OCI-LY1 (cell line): ENCODE measurements around the gene ZNF275.

Experiments used
- H2AFZ ChIP-seq: fragments of 200-600 bp; sonication (generic), shearing (Covaris generic); 2 replicates; pipeline ENCODE4 v1.6.0; 2014; ENCODE audit warnings: antibody characterized with exemption, mild to moderate bottlenecking, low read length
- H3F3A ChIP-seq: fragments of 200-600 bp; sonication (generic), shearing (Covaris generic); 2 replicates; pipeline ENCODE4 v1.6.0; 2014; ENCODE audit warnings: mild to moderate bottlenecking, antibody characterized with exemption, low read length, moderate library complexity; ENCODE audit not compliant: insufficient read depth
- H3K27ac ChIP-seq: fragments of 200-600 bp; sonication (generic); 2 replicates; pipeline ENCODE4 v1.5.1; 2014; ENCODE audit warnings: low read length, mixed run types, mild to moderate bottlenecking, low read depth; ENCODE audit not compliant: poor library complexity, severe bottlenecking
- H3K27me3 ChIP-seq: fragments of 200-600 bp; sonication (generic); 2 replicates; pipeline ENCODE4 v1.6.0; 2014; ENCODE audit warnings: antibody characterized with exemption, mild to moderate bottlenecking, low read length, moderate library complexity; ENCODE audit not compliant: insufficient read depth
- H3K36me3 ChIP-seq: fragments of 200-600 bp; sonication (generic); 2 replicates; pipeline ENCODE4 v1.6.1; 2014; ENCODE audit warnings: mild to moderate bottlenecking, antibody characterized with exemption, low read length, moderate library complexity, mixed read lengths; ENCODE audit not compliant: insufficient read depth
- H3K4me1 ChIP-seq: fragments of 200-600 bp; sonication (generic); 2 replicates; pipeline ENCODE4 v1.5.1; 2014; ENCODE audit warnings: mild to moderate bottlenecking, low read length, moderate library complexity; ENCODE audit not compliant: insufficient read depth, severe bottlenecking
- H3K4me2 ChIP-seq: fragments of 200-600 bp; sonication (generic), shearing (Covaris generic); 2 replicates; pipeline ENCODE4 v1.6.1; 2014; ENCODE audit warnings: low read length
- H3K4me3 ChIP-seq: fragments of 200-600 bp; sonication (generic); 2 replicates; pipeline ENCODE4 v1.5.1; 2014; ENCODE audit warnings: low read length, low read depth, mild to moderate bottlenecking, mixed read lengths; ENCODE audit not compliant: poor library complexity, severe bottlenecking
- H3K79me2 ChIP-seq: fragments of 200-600 bp; shearing (Covaris generic); 2 replicates; pipeline ENCODE4 v1.6.1; 2016; ENCODE audit warnings: mixed run types, low read length, mixed read lengths; ENCODE audit not compliant: insufficient read depth
- H3K9ac ChIP-seq: fragments of 200-600 bp; sonication (generic), shearing (Covaris generic); 2 replicates; pipeline ENCODE4 v1.6.1; 2014; ENCODE audit warnings: mild to moderate bottlenecking, low read length, mixed read lengths
- H3K9me2 ChIP-seq: fragments of 200-600 bp; sonication (generic), shearing (Covaris generic); 2 replicates; pipeline ENCODE4 v1.6.1; 2014; ENCODE audit warnings: low read depth, mild to moderate bottlenecking, low read length, mixed read lengths
- H3K9me3 ChIP-seq: fragments of 200-600 bp; shearing (Covaris generic); 2 replicates; pipeline ENCODE4 v1.6.1; 2014; ENCODE audit warnings: low read length, mixed read lengths
- H4K20me1 ChIP-seq: fragments of 200-600 bp; sonication (generic), shearing (Covaris generic); 2 replicates; pipeline ENCODE4 v1.6.0; 2016; ENCODE audit warnings: mild to moderate bottlenecking, low read length; ENCODE audit not compliant: insufficient read depth
- EZH2 ChIP-seq: fragments of 200-600 bp; sonication (generic), shearing (Covaris generic); IDR thresholded peaks from 2 replicates; pipeline ENCODE4 v1.8.0; 2017; ENCODE audit warnings: borderline replicate concordance, mixed run types, mild to moderate bottlenecking, antibody characterized with exemption, low read length, moderate library complexity, mixed read lengths
- TF ChIP-seq, protein P1 (sequence below): fragments of 200-600 bp; sonication (generic), shearing (Covaris generic); IDR thresholded peaks from 2 replicates; pipeline ENCODE4 v1.5.1; 2017; ENCODE audit warnings: mild to moderate bottlenecking, antibody characterized with exemption, low read length, moderate library complexity, mixed read lengths

Gene ZNF275

GRCh38 chrX:153374426-153374825, 40.5 kb downstream of the ZNF275 start:
- H3K27ac ChIP-seq, result no peak overlapping the region
- no peak overlapping the region for H3K9ac ChIP-seq
- no peaks in the 10 kb centered on the region for H3K27me3 ChIP-seq
- no peaks in the 10 kb centered on the region for H3K36me3 ChIP-seq
- H2AFZ ChIP-seq, result no peak overlapping the region
- peaks cover 7% of the 10 kb centered on the region for H3K4me1 ChIP-seq
- H3K9me3 ChIP-seq, result no peaks in the 10 kb centered on the region
- no peaks in the 10 kb centered on the region for H3K79me2 ChIP-seq
- H3F3A ChIP-seq, result no peaks in the 10 kb centered on the region
- no peak overlapping the region for H3K4me3 ChIP-seq
- no peaks in the 10 kb centered on the region for H3K9me2 ChIP-seq
- no peak for TF ChIP-seq EZH2
- TF ChIP-seq, protein P1, sequence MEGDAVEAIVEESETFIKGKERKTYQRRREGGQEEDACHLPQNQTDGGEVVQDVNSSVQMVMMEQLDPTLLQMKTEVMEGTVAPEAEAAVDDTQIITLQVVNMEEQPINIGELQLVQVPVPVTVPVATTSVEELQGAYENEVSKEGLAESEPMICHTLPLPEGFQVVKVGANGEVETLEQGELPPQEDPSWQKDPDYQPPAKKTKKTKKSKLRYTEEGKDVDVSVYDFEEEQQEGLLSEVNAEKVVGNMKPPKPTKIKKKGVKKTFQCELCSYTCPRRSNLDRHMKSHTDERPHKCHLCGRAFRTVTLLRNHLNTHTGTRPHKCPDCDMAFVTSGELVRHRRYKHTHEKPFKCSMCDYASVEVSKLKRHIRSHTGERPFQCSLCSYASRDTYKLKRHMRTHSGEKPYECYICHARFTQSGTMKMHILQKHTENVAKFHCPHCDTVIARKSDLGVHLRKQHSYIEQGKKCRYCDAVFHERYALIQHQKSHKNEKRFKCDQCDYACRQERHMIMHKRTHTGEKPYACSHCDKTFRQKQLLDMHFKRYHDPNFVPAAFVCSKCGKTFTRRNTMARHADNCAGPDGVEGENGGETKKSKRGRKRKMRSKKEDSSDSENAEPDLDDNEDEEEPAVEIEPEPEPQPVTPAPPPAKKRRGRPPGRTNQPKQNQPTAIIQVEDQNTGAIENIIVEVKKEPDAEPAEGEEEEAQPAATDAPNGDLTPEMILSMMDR, result peak; percentile 44; the same call in 1 of the 2 replicates
- H4K20me1 ChIP-seq, result no peaks in the 10 kb centered on the region
- H3K4me2 ChIP-seq, result no peak overlapping the region; the same call in 1 of the 2 replicates

GRCh38 chrX:153375571-153375970, 41.6 kb downstream of the ZNF275 start:
- Histone ChIP-seq H4K20me1 (no peaks in the 10 kb centered on the region), H3K9ac (no peak overlapping the region), H3K27me3 (no peaks in the 10 kb centered on the region), H2AFZ (no peak overlapping the region), H3K36me3 (no peaks in the 10 kb centered on the region), H3K4me1 (peaks cover 7% of the 10 kb centered on the region), H3K4me2 (no peak overlapping the region), H3K4me3 (no peak overlapping the region), H3F3A (no peaks in the 10 kb centered on the region), H3K27ac (no peak overlapping the region), H3K9me2 (no peaks in the 10 kb centered on the region), H3K9me3 (no peaks in the 10 kb centered on the region), H3K79me2 (no peaks in the 10 kb centered on the region)
- TF ChIP-seq EZH2, result no peak
- TF ChIP-seq, protein P1, result no peak

DNA sequence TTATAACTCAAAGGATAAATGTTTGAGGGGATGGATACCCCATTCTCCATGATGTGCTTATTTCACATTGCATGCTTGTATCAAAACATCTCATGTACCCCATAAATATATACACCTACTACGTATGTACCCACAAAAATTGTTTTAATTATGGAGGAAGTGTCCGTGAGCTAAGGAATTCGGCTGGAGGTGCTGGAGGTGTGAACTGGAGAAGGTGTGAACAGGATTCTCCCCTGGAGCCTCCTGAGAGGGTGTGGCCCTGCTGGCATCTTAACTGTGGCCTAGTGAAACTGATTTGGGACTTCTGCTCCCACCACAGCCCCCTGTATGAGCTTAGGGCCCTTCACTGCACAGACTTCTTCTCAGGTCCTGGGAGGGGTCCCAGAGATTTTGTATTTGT, 43.8 kb downstream of the ZNF275 start:
- Histone ChIP-seq H3K9me2 (no peaks in the 10 kb centered on the region), H3K27ac (no peak overlapping the region), H3K9me3 (no peaks in the 10 kb centered on the region), H3K27me3 (no peaks in the 10 kb centered on the region), H2AFZ (no peak overlapping the region), H3F3A (no peaks in the 10 kb centered on the region), H3K9ac (no peak overlapping the region), H3K36me3 (no peaks in the 10 kb centered on the region), H3K4me1 (peaks cover 7% of the 10 kb centered on the region), H3K4me3 (no peak overlapping the region), H3K4me2 (no peak overlapping the region), H4K20me1 (no peaks in the 10 kb centered on the region), H3K79me2 (no peaks in the 10 kb centered on the region)
- no peak for TF ChIP-seq EZH2
- TF ChIP-seq, protein P1, result no peak
